ENCODE measurements around the gene OPTC.

Gene OPTC

DNA sequence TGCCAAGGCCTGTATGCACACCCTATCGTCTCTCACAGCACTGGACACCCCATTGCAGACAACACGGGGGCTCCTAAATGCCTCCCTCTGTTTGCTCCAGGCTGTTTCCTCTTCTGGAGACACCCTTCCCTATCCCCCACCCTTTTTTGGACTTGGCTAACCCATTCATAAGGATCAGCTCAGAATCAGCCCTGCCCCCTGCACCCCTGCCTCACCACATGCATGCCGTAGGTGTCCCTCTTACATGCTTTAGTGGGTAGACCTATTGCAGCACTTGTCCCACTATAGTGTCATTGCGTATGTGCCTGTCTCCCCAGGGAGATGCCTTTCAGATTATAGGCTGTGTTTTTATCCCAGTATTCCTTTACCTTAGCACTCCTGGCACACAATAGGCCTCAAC lies 30.9 kb downstream of the OPTC start:
- no peak overlapping the region for H3K4me3 ChIP-seq (ENCODE audit: low read depth, low read length)
- no peak for DNase-seq (ENCODE audit: low read depth)
- TF ChIP-seq CTCF (IDR thresholded peaks at IDR 0.05; ENCODE audit: insufficient read depth, low read depth, low read length, missing control alignments) = no peak

GRCh38 chr1:203525685-203526084 lies 31.7 kb downstream of the OPTC start:
- TF ChIP-seq CTCF (IDR thresholded peaks at IDR 0.05; ENCODE audit: insufficient read depth, low read depth, low read length, missing control alignments) = no peak

DNA sequence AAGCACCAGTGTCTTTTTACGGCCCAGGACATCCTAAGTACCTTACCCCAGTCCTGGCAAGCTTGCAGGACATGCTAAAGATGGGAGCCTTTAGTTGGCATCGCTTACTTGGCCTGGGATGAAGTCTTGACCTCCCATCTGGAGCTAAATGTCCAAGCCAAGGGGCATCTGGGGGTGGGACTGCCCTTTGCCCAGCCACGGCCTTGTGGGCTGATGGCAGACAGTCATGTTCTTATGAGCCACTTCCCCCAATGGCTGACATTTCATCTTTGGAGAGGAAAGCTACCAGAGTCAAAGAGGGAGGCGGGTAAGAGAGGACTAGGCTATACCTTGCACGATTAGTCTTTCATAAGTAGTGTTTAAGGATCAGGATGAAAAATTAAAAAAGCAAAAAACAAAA lies 32.2 kb downstream of the OPTC start:
- DNase-seq (ENCODE audit: low read depth) = no peak
- H3K4me3 ChIP-seq (ENCODE audit: low read depth, low read length) = no peak overlapping the region
- no peak for TF ChIP-seq CTCF (IDR thresholded peaks at IDR 0.05; ENCODE audit: insufficient read depth, low read depth, low read length, missing control alignments)

More at GRCh38 chr1:203525685-203526084, 31.7 kb downstream of the OPTC start:
- no peak for DNase-seq (ENCODE audit: low read depth)
- H3K4me3 ChIP-seq (ENCODE audit: low read depth, low read length) = no peak overlapping the region

- no peak for TF ChIP-seq CTCF (IDR thresholded peaks at IDR 0.05; ENCODE audit: insufficient read depth, low read depth, low read length, missing control alignments)
- DNase-seq (ENCODE audit: low read depth) = no peak
- no peak overlapping the region for H3K4me3 ChIP-seq (ENCODE audit: low read depth, low read length)
Measured at GRCh38 chr1:203526572-203526971, 32.6 kb downstream of the OPTC start.

GRCh38 chr1:203527013-203527412 lies 33.1 kb downstream of the OPTC start:
- no peak overlapping the region for H3K4me3 ChIP-seq (ENCODE audit: low read depth, low read length)
- no peak for TF ChIP-seq CTCF (IDR thresholded peaks at IDR 0.05; ENCODE audit: insufficient read depth, low read depth, low read length, missing control alignments)
- DNase-seq (ENCODE audit: low read depth) = no peak

DNA sequence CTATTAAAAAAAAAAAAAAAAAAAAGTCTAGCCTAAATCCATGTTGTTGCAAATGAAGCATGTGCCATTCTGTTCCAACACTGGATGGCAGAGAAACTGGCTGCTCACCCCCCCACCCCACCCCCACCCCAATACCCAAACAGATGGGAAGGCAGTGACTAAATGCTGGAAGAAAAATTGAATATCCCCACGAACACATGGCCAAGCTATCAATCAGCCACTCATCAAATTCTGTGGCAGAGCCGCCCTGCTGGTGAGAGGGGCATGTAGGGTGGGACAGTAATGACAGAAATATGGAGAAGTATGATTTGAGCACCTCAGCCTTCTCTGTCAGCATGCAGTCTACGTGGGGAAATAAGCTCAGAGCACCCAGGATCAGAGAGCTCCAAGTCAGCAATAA lies 34.1 kb downstream of the OPTC start:
- H3K4me3 ChIP-seq (ENCODE audit: low read depth, low read length) = no peak overlapping the region
- DNase-seq (ENCODE audit: low read depth) = no peak
- no peak for TF ChIP-seq CTCF (IDR thresholded peaks at IDR 0.05; ENCODE audit: insufficient read depth, low read depth, low read length, missing control alignments)

GRCh38 chr1:203528976-203529835 lies 35.3 kb downstream of the OPTC start:
- H3K4me3 ChIP-seq (ENCODE audit: low read depth, low read length) = no peak overlapping the region
- TF ChIP-seq CTCF (IDR thresholded peaks at IDR 0.05; ENCODE audit: insufficient read depth, low read depth, low read length, missing control alignments) = no peak
- DNase-seq (ENCODE audit: low read depth) = no peak
